ENCODE results near the gene GHRHR.

DNA sequence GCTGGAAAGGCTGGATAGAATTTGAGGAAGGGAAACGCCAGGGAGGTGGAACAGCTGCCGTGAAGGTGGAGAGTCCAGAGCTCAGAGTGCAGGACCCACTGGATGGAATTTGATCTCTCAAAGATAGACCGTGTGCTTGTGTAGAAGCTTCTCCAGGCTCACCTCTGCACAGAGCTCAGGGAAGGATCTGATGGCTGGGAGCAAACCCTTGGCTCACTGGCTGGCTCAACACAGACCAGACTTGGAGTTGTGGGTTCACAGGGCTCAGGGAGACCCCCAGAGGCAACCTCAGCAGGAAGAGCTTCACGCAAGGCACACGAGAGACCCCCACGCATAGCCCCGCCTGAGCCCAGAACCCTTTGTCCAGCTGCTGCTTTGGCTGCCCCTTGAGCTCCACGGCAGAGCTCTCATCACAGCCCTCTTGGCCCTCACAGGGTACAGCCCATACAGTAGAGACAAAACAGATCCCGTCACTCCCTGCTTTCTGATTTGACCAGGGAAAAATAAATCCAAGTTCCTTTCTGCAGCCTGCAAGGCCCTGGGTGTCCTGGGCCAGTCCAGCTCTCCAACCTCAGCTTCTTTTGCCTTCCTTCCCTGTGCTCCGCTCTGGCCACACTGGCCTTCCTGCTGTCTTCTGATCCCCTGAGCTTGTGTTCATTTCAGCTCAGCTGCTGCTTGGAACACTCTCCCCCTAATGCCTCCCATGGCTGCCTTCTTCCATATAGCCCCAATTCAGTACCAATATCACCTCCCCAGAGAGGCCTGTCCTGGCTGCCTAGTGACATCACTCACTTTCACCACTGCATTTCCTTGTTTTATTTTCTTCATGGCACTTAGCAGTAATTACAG lies 26.3 kb downstream of the GHRHR start:
- TF ChIP-seq, protein P1, sequence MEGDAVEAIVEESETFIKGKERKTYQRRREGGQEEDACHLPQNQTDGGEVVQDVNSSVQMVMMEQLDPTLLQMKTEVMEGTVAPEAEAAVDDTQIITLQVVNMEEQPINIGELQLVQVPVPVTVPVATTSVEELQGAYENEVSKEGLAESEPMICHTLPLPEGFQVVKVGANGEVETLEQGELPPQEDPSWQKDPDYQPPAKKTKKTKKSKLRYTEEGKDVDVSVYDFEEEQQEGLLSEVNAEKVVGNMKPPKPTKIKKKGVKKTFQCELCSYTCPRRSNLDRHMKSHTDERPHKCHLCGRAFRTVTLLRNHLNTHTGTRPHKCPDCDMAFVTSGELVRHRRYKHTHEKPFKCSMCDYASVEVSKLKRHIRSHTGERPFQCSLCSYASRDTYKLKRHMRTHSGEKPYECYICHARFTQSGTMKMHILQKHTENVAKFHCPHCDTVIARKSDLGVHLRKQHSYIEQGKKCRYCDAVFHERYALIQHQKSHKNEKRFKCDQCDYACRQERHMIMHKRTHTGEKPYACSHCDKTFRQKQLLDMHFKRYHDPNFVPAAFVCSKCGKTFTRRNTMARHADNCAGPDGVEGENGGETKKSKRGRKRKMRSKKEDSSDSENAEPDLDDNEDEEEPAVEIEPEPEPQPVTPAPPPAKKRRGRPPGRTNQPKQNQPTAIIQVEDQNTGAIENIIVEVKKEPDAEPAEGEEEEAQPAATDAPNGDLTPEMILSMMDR (IDR thresholded peaks at IDR 0.05) = no peak
- TF ChIP-seq POLR2A (IDR thresholded peaks at IDR 0.05) = no peak
